ENCODE data around the gene UNC5B. TPM values are rescaled to one million over a fixed set of nuclear protein-coding genes. Genes with fewer than 3 reads are reported as not detected.

The UNC5B gene
- total RNA-seq, 1 experiment from 2014 or later = 49.6 TPM

- TF ChIP-seq FOXP1 (CRISPR knock-in tag; IDR thresholded peaks at IDR 0.05; ENCODE audit: borderline replicate concordance) (no peak), ETV6 (CRISPR knock-in tag; IDR thresholded peaks at IDR 0.05) (no peak), ERG (CRISPR knock-in tag; IDR thresholded peaks at IDR 0.05) (no peak), E2F1 (CRISPR knock-in tag; IDR thresholded peaks at IDR 0.05) (no peak), ZNF263 (CRISPR knock-in tag; IDR thresholded peaks at IDR 0.05; ENCODE audit: low read depth) (no peak), ZNF138 (CRISPR knock-in tag; conservative IDR thresholded peaks at IDR 0.05) (no peak), E2F5 (CRISPR knock-in tag; IDR thresholded peaks at IDR 0.05) (no peak), RELA (CRISPR knock-in tag; IDR thresholded peaks at IDR 0.05; ENCODE audit: borderline replicate concordance) (no peak), FOXK1 (CRISPR knock-in tag; IDR thresholded peaks at IDR 0.05) (no peak), ZNF512 (CRISPR knock-in tag; IDR thresholded peaks at IDR 0.05; ENCODE audit: borderline replicate concordance) (no peak)
These were observed 38.0 kb downstream of the UNC5B start (continued) for GRCh38 chr10:71250405-71250804.

- ATAC-seq (no peak), DNase-seq (ENCODE audit: low spot score) (no peak)
- no peaks in the 10 kb centered on the region for H3K27me3 Mint-ChIP-seq (ENCODE audit: low read depth)
- H3K27ac Mint-ChIP-seq = no peak overlapping the region
- H3K36me3 Mint-ChIP-seq = peaks cover 6% of the 10 kb centered on the region; the same call in 1 of the 2 replicates
- ChIA-PET POLR2A (no interaction called here), CTCF (no interaction called here)
- H3K4me3 Mint-ChIP-seq = no peak overlapping the region
- peaks cover 5% of the 10 kb centered on the region; the same call in 1 of the 2 replicates for H3K9me3 Mint-ChIP-seq
- peaks cover 60% of the 10 kb centered on the region for H3K4me1 Mint-ChIP-seq
- TF ChIP-seq GTF2I (CRISPR knock-in tag; conservative IDR thresholded peaks at IDR 0.05) = no peak
- no peak for TF ChIP-seq ZNF396 (CRISPR knock-in tag; IDR thresholded peaks at IDR 0.05; ENCODE audit: borderline replicate concordance)
- no peak for TF ChIP-seq ZNF671 (CRISPR knock-in tag; IDR thresholded peaks at IDR 0.05)
- TF ChIP-seq ZNF121 (CRISPR knock-in tag; IDR thresholded peaks at IDR 0.05) = no peak
- TF ChIP-seq ZNF423 (CRISPR knock-in tag; IDR thresholded peaks at IDR 0.05) = no peak
- no peak for TF ChIP-seq ZBTB21 (CRISPR knock-in tag; IDR thresholded peaks at IDR 0.05; ENCODE audit: borderline replicate concordance)
- TF ChIP-seq MXD4 (CRISPR knock-in tag; IDR thresholded peaks at IDR 0.05; ENCODE audit: borderline replicate concordance) = no peak
- TF ChIP-seq AR (CRISPR knock-in tag; IDR thresholded peaks at IDR 0.05) = no peak
- no peak for TF ChIP-seq ATF2 (CRISPR knock-in tag; IDR thresholded peaks at IDR 0.05; ENCODE audit: borderline replicate concordance, low read depth)
- TF ChIP-seq NFE2L1 (CRISPR knock-in tag; IDR thresholded peaks at IDR 0.05) = no peak
- TF ChIP-seq PRRX2 (CRISPR knock-in tag; IDR thresholded peaks at IDR 0.05) = no peak
- no peak for TF ChIP-seq ZBTB43 (CRISPR knock-in tag; IDR thresholded peaks at IDR 0.05)
- no peak for TF ChIP-seq NR2C2 (CRISPR knock-in tag; IDR thresholded peaks at IDR 0.05)
- TF ChIP-seq JAZF1 (CRISPR knock-in tag; IDR thresholded peaks at IDR 0.05) = no peak
- TF ChIP-seq NR3C1 (CRISPR knock-in tag; conservative IDR thresholded peaks at IDR 0.05; ENCODE audit: low read depth) = no peak
- TF ChIP-seq ZNF263 (CRISPR knock-in tag; IDR thresholded peaks at IDR 0.05; ENCODE audit: low read depth) = no peak
- no peak for TF ChIP-seq ELF4 (CRISPR knock-in tag; IDR thresholded peaks at IDR 0.05; ENCODE audit: low read depth)
These were observed 38.5 kb downstream of the UNC5B start for GRCh38 chr10:71250842-71251241.

All from WTC11 (cell line).